ENCODE measurements around the gene CDK6.

The CDK6 gene

GRCh38 chr7:92833766-92834506 is 2.4 kb downstream of the CDK6 start:
- Histone ChIP-seq H3K36me3 (ENCODE audit: control insufficient read depth in 1 of 2, insufficient read depth in 2 of 2, low read length in 2 of 2) (no peaks in the 10 kb centered on the region), H3K9me3 (ENCODE audit: control insufficient read depth in 1 of 2, low read length in 2 of 2) (no peaks in the 10 kb centered on the region), H3K27me3 (ENCODE audit: low read depth, low read length) (no peaks in the 10 kb centered on the region), H3K4me1 (ENCODE audit: control insufficient read depth in 1 of 2, insufficient read depth in 2 of 2, low read length in 2 of 2) (peaks cover 0 to 8% of the 10 kb centered on the region in 2 donors), H3K27ac (ENCODE audit: low read length) (peak overlapping the region; percentile 94), H3K4me3 (ENCODE audit: low read depth in 1 of 2, low read length in 2 of 2) (peak overlapping the region; percentile 94 to 96)

- Histone ChIP-seq H3K9me3 (ENCODE audit: control insufficient read depth in 1 of 2, low read length in 2 of 2) (no peaks in the 10 kb centered on the region), H3K27me3 (ENCODE audit: low read depth, low read length) (no peaks in the 10 kb centered on the region), H3K4me1 (ENCODE audit: control insufficient read depth in 1 of 2, insufficient read depth in 2 of 2, low read length in 2 of 2) (peaks cover 0 to 8% of the 10 kb centered on the region in 2 donors), H3K36me3 (ENCODE audit: control insufficient read depth in 1 of 2, insufficient read depth in 2 of 2, low read length in 2 of 2) (no peaks in the 10 kb centered on the region), H3K4me3 (ENCODE audit: low read depth in 1 of 2, low read length in 2 of 2) (peak overlapping the region; percentile 94 to 96), H3K27ac (ENCODE audit: low read length) (peak overlapping the region; percentile 94)
These were observed 3.2 kb downstream of the CDK6 start for GRCh38 chr7:92833024-92833765.

GRCh38 chr7:92832534-92833023 is 3.8 kb downstream of the CDK6 start:
- Histone ChIP-seq H3K27ac (ENCODE audit: low read length) (peak overlapping the region; percentile 85), H3K4me1 (ENCODE audit: control insufficient read depth in 1 of 2, insufficient read depth in 2 of 2, low read length in 2 of 2) (peaks cover 2 to 9% of the 10 kb centered on the region in 2 donors), H3K4me3 (ENCODE audit: low read depth in 1 of 2, low read length in 2 of 2) (peak overlapping the region; percentile 94 to 96), H3K36me3 (ENCODE audit: control insufficient read depth in 1 of 2, insufficient read depth in 2 of 2, low read length in 2 of 2) (no peaks in the 10 kb centered on the region), H3K9me3 (ENCODE audit: control insufficient read depth in 1 of 2, low read length in 2 of 2) (no peaks in the 10 kb centered on the region), H3K27me3 (ENCODE audit: low read depth, low read length) (no peaks in the 10 kb centered on the region)

GRCh38 chr7:92831716-92832533 is 4.4 kb downstream of the CDK6 start:
- no peaks in the 10 kb centered on the region for H3K36me3 ChIP-seq (ENCODE audit: control insufficient read depth in 1 of 2, insufficient read depth in 2 of 2, low read length in 2 of 2)
- peak overlapping the region; percentile 85 for H3K27ac ChIP-seq (ENCODE audit: low read length)
- H3K9me3 ChIP-seq (ENCODE audit: control insufficient read depth in 1 of 2, low read length in 2 of 2) = no peaks in the 10 kb centered on the region
- H3K4me1 ChIP-seq (ENCODE audit: control insufficient read depth in 1 of 2, insufficient read depth in 2 of 2, low read length in 2 of 2) = peaks cover 8 to 15% of the 10 kb centered on the region in 2 donors
- peak overlapping the region; percentile 94 to 96 for H3K4me3 ChIP-seq (ENCODE audit: low read depth in 1 of 2, low read length in 2 of 2)
- no peaks in the 10 kb centered on the region for H3K27me3 ChIP-seq (ENCODE audit: low read depth, low read length)

- peaks cover 8 to 18% of the 10 kb centered on the region in 2 donors for H3K4me1 ChIP-seq (ENCODE audit: control insufficient read depth in 1 of 2, insufficient read depth in 2 of 2, low read length in 2 of 2)
- peak overlapping the region in 1 of 2 donors; percentile 14 for H3K4me3 ChIP-seq (ENCODE audit: low read depth in 1 of 2, low read length in 2 of 2)
- peak overlapping the region; percentile 42 for H3K27ac ChIP-seq (ENCODE audit: low read length)
These were observed 5.8 kb downstream of the CDK6 start for GRCh38 chr7:92830532-92831110.

GRCh38 chr7:92830027-92830426 is 6.3 kb downstream of the CDK6 start:
- H3K27ac ChIP-seq (ENCODE audit: low read length) = peak overlapping the region; percentile 42
- H3K9me3 ChIP-seq (ENCODE audit: control insufficient read depth in 1 of 2, low read length in 2 of 2) = no peaks in the 10 kb centered on the region
- peaks cover 8 to 18% of the 10 kb centered on the region in 2 donors for H3K4me1 ChIP-seq (ENCODE audit: control insufficient read depth in 1 of 2, insufficient read depth in 2 of 2, low read length in 2 of 2)
- H3K4me3 ChIP-seq (ENCODE audit: low read depth in 1 of 2, low read length in 2 of 2) = no peak overlapping the region
- no peaks in the 10 kb centered on the region for H3K36me3 ChIP-seq (ENCODE audit: control insufficient read depth in 1 of 2, insufficient read depth in 2 of 2, low read length in 2 of 2)
- no peaks in the 10 kb centered on the region for H3K27me3 ChIP-seq (ENCODE audit: low read depth, low read length)

More at GRCh38 chr7:92830532-92831110, 5.8 kb downstream of the CDK6 start:
- no peaks in the 10 kb centered on the region for H3K9me3 ChIP-seq (ENCODE audit: control insufficient read depth in 1 of 2, low read length in 2 of 2)
- no peaks in the 10 kb centered on the region for H3K27me3 ChIP-seq (ENCODE audit: low read depth, low read length)
- no peaks in the 10 kb centered on the region for H3K36me3 ChIP-seq (ENCODE audit: control insufficient read depth in 1 of 2, insufficient read depth in 2 of 2, low read length in 2 of 2)

- Histone ChIP-seq H3K27me3 (ENCODE audit: low read depth, low read length) (no peaks in the 10 kb centered on the region), H3K27ac (ENCODE audit: low read length) (no peak overlapping the region), H3K4me3 (ENCODE audit: low read depth in 1 of 2, low read length in 2 of 2) (no peak overlapping the region), H3K36me3 (ENCODE audit: control insufficient read depth in 1 of 2, insufficient read depth in 2 of 2, low read length in 2 of 2) (no peaks in the 10 kb centered on the region), H3K9me3 (ENCODE audit: control insufficient read depth in 1 of 2, low read length in 2 of 2) (no peaks in the 10 kb centered on the region), H3K4me1 (ENCODE audit: control insufficient read depth in 1 of 2, insufficient read depth in 2 of 2, low read length in 2 of 2) (peaks cover 8 to 18% of the 10 kb centered on the region in 2 donors)
These were observed 8.8 kb downstream of the CDK6 start for GRCh38 chr7:92827464-92828120.

GRCh38 chr7:92826258-92826938 is 10.0 kb downstream of the CDK6 start:
- no peak overlapping the region for H3K27ac ChIP-seq (ENCODE audit: low read length)
- H3K4me1 ChIP-seq (ENCODE audit: control insufficient read depth in 1 of 2, insufficient read depth in 2 of 2, low read length in 2 of 2) = peaks cover 8 to 18% of the 10 kb centered on the region in 2 donors
- H3K4me3 ChIP-seq (ENCODE audit: low read depth in 1 of 2, low read length in 2 of 2) = no peak overlapping the region
- no peaks in the 10 kb centered on the region for H3K9me3 ChIP-seq (ENCODE audit: control insufficient read depth in 1 of 2, low read length in 2 of 2)
- H3K36me3 ChIP-seq (ENCODE audit: control insufficient read depth in 1 of 2, insufficient read depth in 2 of 2, low read length in 2 of 2) = no peaks in the 10 kb centered on the region
- no peaks in the 10 kb centered on the region for H3K27me3 ChIP-seq (ENCODE audit: low read depth, low read length)

- H3K9me3 ChIP-seq (ENCODE audit: control insufficient read depth in 1 of 2, low read length in 2 of 2) = no peaks in the 10 kb centered on the region
- H3K4me3 ChIP-seq (ENCODE audit: low read depth in 1 of 2, low read length in 2 of 2) = no peak overlapping the region
- H3K27me3 ChIP-seq (ENCODE audit: low read depth, low read length) = no peaks in the 10 kb centered on the region
- H3K27ac ChIP-seq (ENCODE audit: low read length) = no peak overlapping the region
- H3K36me3 ChIP-seq (ENCODE audit: control insufficient read depth in 1 of 2, insufficient read depth in 2 of 2, low read length in 2 of 2) = no peaks in the 10 kb centered on the region
- H3K4me1 ChIP-seq (ENCODE audit: control insufficient read depth in 1 of 2, insufficient read depth in 2 of 2, low read length in 2 of 2) = peaks cover 8 to 12% of the 10 kb centered on the region in 2 donors
These were observed 11.4 kb downstream of the CDK6 start for GRCh38 chr7:92824901-92825480.

GRCh38 chr7:92824450-92824849 is 11.9 kb downstream of the CDK6 start:
- H3K9me3 ChIP-seq (ENCODE audit: control insufficient read depth in 1 of 2, low read length in 2 of 2) = no peaks in the 10 kb centered on the region
- peaks cover 8 to 10% of the 10 kb centered on the region in 2 donors for H3K4me1 ChIP-seq (ENCODE audit: control insufficient read depth in 1 of 2, insufficient read depth in 2 of 2, low read length in 2 of 2)
- H3K27ac ChIP-seq (ENCODE audit: low read length) = no peak overlapping the region
- H3K27me3 ChIP-seq (ENCODE audit: low read depth, low read length) = no peaks in the 10 kb centered on the region
- H3K4me3 ChIP-seq (ENCODE audit: low read depth in 1 of 2, low read length in 2 of 2) = no peak overlapping the region
- H3K36me3 ChIP-seq (ENCODE audit: control insufficient read depth in 1 of 2, insufficient read depth in 2 of 2, low read length in 2 of 2) = no peaks in the 10 kb centered on the region

Measured in muscle layer of duodenum (tissue), 2 donors.